ENCODE data around the gene SHROOM3. TPM values are rescaled to one million over a fixed set of nuclear protein-coding genes. Genes with fewer than 3 reads are reported as not detected.

SHROOM3 gene
- total RNA-seq, 1 donor from 2014 or later: 0.55 TPM

DNA sequence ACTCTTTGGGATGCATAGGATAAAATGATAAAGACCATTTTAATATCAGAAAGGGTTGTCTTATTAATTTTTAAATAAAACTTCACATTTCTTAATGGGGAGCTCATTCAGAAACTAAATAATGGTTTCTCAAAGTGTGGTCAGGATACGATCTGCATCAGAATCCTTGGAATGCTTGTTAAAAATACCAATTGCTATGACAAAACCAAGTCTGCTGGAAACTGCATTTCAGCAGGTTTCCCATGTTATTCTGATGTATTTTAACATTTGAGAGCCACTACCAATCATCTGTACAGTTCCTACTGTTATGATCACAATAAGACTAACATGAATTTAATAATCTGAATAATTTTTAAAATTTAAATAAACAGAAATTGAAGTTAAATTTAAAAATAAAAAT lies 347.8 kb downstream of the SHROOM3 start:
- no peaks in the 10 kb centered on the region for H3K4me1 Mint-ChIP-seq
- no peak overlapping the region for H3K27ac Mint-ChIP-seq
- no peak for ATAC-seq (ENCODE audit: low read depth)
- H3K27me3 Mint-ChIP-seq: peaks cover 11% of the 10 kb centered on the region
- no peaks in the 10 kb centered on the region for H3K9me3 Mint-ChIP-seq
- POLR2A ChIA-PET: no interaction called here
- no peak for TF ChIP-seq CTCF (IDR thresholded peaks at IDR 0.05)
- CTCF ChIA-PET: interaction anchor here (1.1 kb wide), 1 partner anchor 27 kb away, joined by 3 read pairs; no protein-coding TSS in a partner anchor
- H3K36me3 Mint-ChIP-seq (ENCODE audit: low read depth): no peaks in the 10 kb centered on the region
- no peak for DNase-seq
- no peak overlapping the region for H3K4me3 Mint-ChIP-seq
- intact Hi-C loops (cut with micrococcal nuclease): no loop called here

GRCh38 chr4:76783836-76784235 lies 348.8 kb downstream of the SHROOM3 start:
- DNase-seq (no peak), ATAC-seq (ENCODE audit: low read depth) (no peak)
- Mint-ChIP-seq H3K27me3 (peaks cover 11% of the 10 kb centered on the region), H3K27ac (no peak overlapping the region), H3K9me3 (no peaks in the 10 kb centered on the region), H3K4me1 (no peaks in the 10 kb centered on the region), H3K4me3 (no peak overlapping the region), H3K36me3 (ENCODE audit: low read depth) (no peaks in the 10 kb centered on the region)
- TF ChIP-seq CTCF (IDR thresholded peaks at IDR 0.05): no peak
- ChIA-PET CTCF (no interaction called here), POLR2A (no interaction called here)
- intact Hi-C loops (cut with micrococcal nuclease): no loop called here

- no peaks in the 10 kb centered on the region for H3K9me3 Mint-ChIP-seq
- intact Hi-C loops (cut with micrococcal nuclease): no loop called here
- no peak overlapping the region for H3K27ac Mint-ChIP-seq
- ChIA-PET CTCF (no interaction called here), POLR2A (no interaction called here)
- no peaks in the 10 kb centered on the region for H3K4me1 Mint-ChIP-seq
- DNase-seq (no peak), ATAC-seq (ENCODE audit: low read depth) (no peak)
- no peak for TF ChIP-seq CTCF (IDR thresholded peaks at IDR 0.05)
- peaks cover 15% of the 10 kb centered on the region for H3K27me3 Mint-ChIP-seq
- no peaks in the 10 kb centered on the region for H3K36me3 Mint-ChIP-seq (ENCODE audit: low read depth)
- no peak overlapping the region for H3K4me3 Mint-ChIP-seq
Observed at GRCh38 chr4:76784237-76784636, 349.2 kb downstream of the SHROOM3 start.

DNA sequence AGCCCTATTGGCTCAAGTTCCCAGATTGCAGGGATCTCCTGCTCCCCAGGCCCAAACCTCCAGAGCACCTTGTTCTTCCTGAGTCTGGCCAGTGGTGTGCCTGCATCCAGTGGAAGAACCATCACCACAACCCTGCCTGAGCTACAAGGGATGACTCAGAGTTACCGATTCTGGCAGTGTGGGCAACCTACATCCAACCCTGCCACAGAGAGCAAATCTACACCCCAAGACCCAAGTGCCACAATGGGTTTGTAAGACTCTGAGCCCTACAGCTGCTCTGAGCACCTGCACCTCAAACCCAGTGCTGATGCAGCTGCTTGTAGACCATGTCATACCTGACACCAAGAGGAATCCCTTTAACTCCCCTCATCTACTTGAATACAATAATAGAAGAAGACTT lies 352.9 kb downstream of the SHROOM3 start:
- Mint-ChIP-seq H3K4me3 (no peak overlapping the region), H3K27me3 (peaks cover 16% of the 10 kb centered on the region)

GRCh38 chr4:76790377-76790776 lies 355.3 kb downstream of the SHROOM3 start:
- no peak for TF ChIP-seq CTCF (IDR thresholded peaks at IDR 0.05)
- ChIA-PET CTCF (no interaction called here), POLR2A (no interaction called here)
- intact Hi-C loops (cut with micrococcal nuclease): no loop called here
- no peak overlapping the region for H3K4me3 Mint-ChIP-seq
- peaks cover 10% of the 10 kb centered on the region for H3K27me3 Mint-ChIP-seq
- H3K4me1 Mint-ChIP-seq: no peaks in the 10 kb centered on the region
- DNase-seq (no peak), ATAC-seq (ENCODE audit: low read depth) (no peak)
- no peaks in the 10 kb centered on the region for H3K36me3 Mint-ChIP-seq (ENCODE audit: low read depth)
- no peak overlapping the region for H3K27ac Mint-ChIP-seq
- no peaks in the 10 kb centered on the region for H3K9me3 Mint-ChIP-seq

More for the DNA sequence above, 352.9 kb downstream of the SHROOM3 start:
- ATAC-seq (ENCODE audit: low read depth) (no peak), DNase-seq (no peak)
- ChIA-PET POLR2A (no interaction called here), CTCF (no interaction called here)
- H3K36me3 Mint-ChIP-seq (ENCODE audit: low read depth): no peaks in the 10 kb centered on the region
- intact Hi-C loops (cut with micrococcal nuclease): no loop called here
- no peak overlapping the region for H3K27ac Mint-ChIP-seq
- no peak for TF ChIP-seq CTCF (IDR thresholded peaks at IDR 0.05)
- H3K9me3 Mint-ChIP-seq: no peaks in the 10 kb centered on the region
- no peaks in the 10 kb centered on the region for H3K4me1 Mint-ChIP-seq

All from activated B cell treated with CpG ODN at 0.5 μM for 24 hours (primary cell).